ENCODE measurements around the gene CALCB. TPM values are rescaled to one million over a fixed set of nuclear protein-coding genes. Genes with fewer than 3 reads are reported as not detected.
A peak's percentile ranks its signal among the peaks of the same experiment; 100 is the strongest.
"Not testable (repeated sequence)": the region's sequence is repeated elsewhere in the genome, so short reads cannot be mapped to it uniquely, and the experiment has no call there.

The CALCB gene, protein sequence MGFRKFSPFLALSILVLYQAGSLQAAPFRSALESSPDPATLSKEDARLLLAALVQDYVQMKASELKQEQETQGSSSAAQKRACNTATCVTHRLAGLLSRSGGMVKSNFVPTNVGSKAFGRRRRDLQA
- total RNA-seq = under 1 TPM in 2 of 4 donors, not detected in 2; 0.42 to 0.90 TPM

DNA sequence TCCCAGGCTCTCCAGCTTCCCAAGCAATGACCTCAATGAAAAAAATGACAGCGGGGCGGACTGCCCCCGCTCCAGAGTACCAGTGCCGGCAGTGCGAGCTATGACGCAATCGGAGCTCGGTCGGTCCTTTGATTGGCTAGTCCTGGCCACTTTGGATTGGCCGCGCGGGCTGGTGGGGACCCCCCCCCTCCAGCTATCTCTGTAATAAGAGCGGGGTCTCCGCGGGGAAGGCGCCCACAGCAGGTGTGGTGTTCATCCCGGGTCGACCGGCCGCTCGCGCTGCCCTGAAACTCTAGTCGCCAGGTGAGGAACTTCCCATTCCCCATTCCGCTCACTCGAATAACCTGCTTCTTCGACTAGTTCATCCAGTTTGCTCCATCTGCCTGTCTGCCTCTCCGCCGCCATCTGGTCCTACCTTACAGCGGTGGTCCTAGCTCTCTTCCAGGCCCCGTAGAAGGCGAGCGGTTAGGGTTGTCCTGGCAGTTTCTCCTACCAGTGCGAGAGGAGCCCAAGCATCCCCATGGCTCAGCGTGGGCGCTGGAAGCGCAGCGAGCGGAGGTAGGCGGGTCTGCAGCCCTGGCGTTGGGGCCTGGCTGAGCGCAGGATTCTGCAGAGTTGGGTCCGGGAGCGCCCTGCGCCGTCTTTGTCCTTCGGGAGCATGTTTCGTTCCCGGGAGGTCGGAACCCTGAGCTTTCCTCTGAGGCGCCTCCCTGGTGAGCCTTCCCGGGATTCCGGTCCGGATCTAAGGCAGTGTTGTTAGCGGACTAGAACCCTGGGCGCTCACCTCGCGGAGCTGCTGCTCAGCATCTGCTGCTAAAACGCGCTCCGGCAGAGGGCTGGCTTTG is at the start of gene CALCB:
CALCB (plus strand) TSS at position 233 of the 845 bp plus-strand sequence. CDS start 1,126 bp downstream, outside the sequence.
- peaks cover 0 to 35% of the 10 kb centered on the region in 2 donors for H3K27me3 ChIP-seq
- H3K9me3 ChIP-seq = peaks cover 0 to 10% (median 0%) of the 10 kb centered on the region in 4 donors
- H3K4me1 ChIP-seq = peaks cover 0 to 21% (median 15%) of the 10 kb centered on the region in 4 donors
- 1 to 3% methylated on average over 35 to 39 of the region's 60 CpGs for WGBS, 2 donors
- H3K4me3 ChIP-seq = peak within 1 kb of the TSS in 3 of 4 donors; percentile 22 to 41 (median 31)
- no peak within 1 kb of the TSS for H3K27ac ChIP-seq
- H3K36me3 ChIP-seq = no peaks in the 10 kb centered on the region
- DNase-seq (ENCODE audit: low spot score in 2 of 2) = no peak
- no peak for TF ChIP-seq POLR2A (IDR thresholded peaks at IDR 0.05)
- TF ChIP-seq, protein P1, sequence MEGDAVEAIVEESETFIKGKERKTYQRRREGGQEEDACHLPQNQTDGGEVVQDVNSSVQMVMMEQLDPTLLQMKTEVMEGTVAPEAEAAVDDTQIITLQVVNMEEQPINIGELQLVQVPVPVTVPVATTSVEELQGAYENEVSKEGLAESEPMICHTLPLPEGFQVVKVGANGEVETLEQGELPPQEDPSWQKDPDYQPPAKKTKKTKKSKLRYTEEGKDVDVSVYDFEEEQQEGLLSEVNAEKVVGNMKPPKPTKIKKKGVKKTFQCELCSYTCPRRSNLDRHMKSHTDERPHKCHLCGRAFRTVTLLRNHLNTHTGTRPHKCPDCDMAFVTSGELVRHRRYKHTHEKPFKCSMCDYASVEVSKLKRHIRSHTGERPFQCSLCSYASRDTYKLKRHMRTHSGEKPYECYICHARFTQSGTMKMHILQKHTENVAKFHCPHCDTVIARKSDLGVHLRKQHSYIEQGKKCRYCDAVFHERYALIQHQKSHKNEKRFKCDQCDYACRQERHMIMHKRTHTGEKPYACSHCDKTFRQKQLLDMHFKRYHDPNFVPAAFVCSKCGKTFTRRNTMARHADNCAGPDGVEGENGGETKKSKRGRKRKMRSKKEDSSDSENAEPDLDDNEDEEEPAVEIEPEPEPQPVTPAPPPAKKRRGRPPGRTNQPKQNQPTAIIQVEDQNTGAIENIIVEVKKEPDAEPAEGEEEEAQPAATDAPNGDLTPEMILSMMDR (IDR thresholded peaks at IDR 0.05) = no peak
- no peak for TF ChIP-seq EP300 (IDR thresholded peaks at IDR 0.05)

DNA sequence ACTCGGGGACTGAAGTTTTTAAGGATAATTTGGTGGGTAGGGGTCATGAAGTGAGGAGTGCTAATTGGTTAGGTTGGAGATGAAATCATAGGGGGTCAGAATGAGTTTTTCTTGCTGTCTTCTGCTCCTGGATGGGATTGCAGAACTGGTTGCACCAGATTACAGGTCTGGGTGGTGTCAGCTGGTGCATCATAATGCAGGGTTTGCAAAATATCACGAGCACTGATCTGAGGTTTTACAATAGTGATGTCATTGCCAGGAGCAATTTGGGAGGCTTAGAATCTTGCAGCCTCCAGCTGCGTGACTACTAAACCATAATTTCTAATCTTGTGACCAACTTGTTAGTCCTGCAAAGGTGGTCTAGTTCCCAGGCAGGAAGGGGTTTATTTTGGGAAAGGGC is 46.4 kb upstream of the CALCB start:
- no peak for DNase-seq (ENCODE audit: low spot score in 2 of 2)
- 51 to 67% methylated on average over 3 of the region's 3 CpGs for WGBS, 2 donors
- TF ChIP-seq EP300 (IDR thresholded peaks at IDR 0.05) = no peak
- TF ChIP-seq, protein P1 (IDR thresholded peaks at IDR 0.05) = no peak
- no peak for TF ChIP-seq POLR2A (IDR thresholded peaks at IDR 0.05)
- no peaks in the 10 kb centered on the region for H3K36me3 ChIP-seq
- no peaks in the 10 kb centered on the region for H3K9me3 ChIP-seq
- H3K4me1 ChIP-seq = no peaks in the 10 kb centered on the region
- no peak overlapping the region for H3K4me3 ChIP-seq
- no peaks in the 10 kb centered on the region for H3K27me3 ChIP-seq
- H3K27ac ChIP-seq = no peak overlapping the region

DNA sequence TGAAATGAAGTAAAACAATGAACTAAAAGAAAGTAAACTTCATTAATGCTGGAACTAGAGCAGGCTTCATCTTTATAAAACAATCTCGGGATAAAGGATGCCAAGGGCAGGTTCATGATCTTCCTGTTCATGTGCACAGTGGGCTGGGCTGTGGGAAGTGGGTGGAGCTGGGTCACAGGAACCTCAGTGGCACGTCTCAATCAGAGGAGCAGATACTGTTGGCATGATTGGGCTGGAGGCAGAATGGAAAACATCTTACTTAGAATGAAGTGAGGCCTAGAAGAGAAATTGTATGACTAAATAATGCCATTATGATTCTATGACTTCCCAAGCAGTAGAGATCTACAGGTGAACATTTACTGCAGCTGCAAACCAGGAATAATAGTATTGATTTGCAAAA is 45.4 kb upstream of the CALCB start:
- Histone ChIP-seq H3K36me3 (no peaks in the 10 kb centered on the region), H3K4me3 (no peak overlapping the region), H3K27me3 (no peaks in the 10 kb centered on the region), H3K9me3 (no peaks in the 10 kb centered on the region), H3K4me1 (no peaks in the 10 kb centered on the region), H3K27ac (no peak overlapping the region)
- TF ChIP-seq EP300 (IDR thresholded peaks at IDR 0.05) = no peak
- TF ChIP-seq, protein P1 (IDR thresholded peaks at IDR 0.05) = no peak
- TF ChIP-seq POLR2A (IDR thresholded peaks at IDR 0.05) = no peak
- DNase-seq (ENCODE audit: low spot score in 2 of 2) = no peak
- WGBS, 2 donors = 43 to 46% methylated on average over 2 of the region's 2 CpGs

DNA sequence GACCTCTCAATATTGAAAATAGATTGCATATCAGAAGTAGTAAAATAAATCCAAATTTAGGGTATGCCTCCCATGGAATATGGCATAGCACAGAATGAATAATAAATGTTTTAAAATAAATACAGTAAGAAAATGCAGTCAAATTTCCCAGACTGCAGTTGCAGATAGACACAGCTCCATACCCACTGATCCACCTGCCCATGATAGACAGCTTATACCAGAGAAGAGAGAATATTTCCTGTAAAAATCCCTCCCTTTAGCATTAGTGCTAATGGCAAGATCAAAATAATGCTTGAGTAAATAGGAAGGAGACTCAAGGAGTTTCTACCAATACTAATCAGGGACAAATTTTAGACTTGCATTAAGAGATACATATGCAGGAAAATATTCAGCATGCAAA is 45.0 kb upstream of the CALCB start:
- H3K4me3 ChIP-seq = no peak overlapping the region
- DNase-seq (ENCODE audit: low spot score in 2 of 2) = no peak
- H3K27me3 ChIP-seq = no peaks in the 10 kb centered on the region
- no peaks in the 10 kb centered on the region for H3K9me3 ChIP-seq
- H3K36me3 ChIP-seq = no peaks in the 10 kb centered on the region
- H3K27ac ChIP-seq = no peak overlapping the region
- TF ChIP-seq EP300 (IDR thresholded peaks at IDR 0.05) = no peak
- TF ChIP-seq, protein P1 (IDR thresholded peaks at IDR 0.05) = no peak
- no peak for TF ChIP-seq POLR2A (IDR thresholded peaks at IDR 0.05)
- no peaks in the 10 kb centered on the region for H3K4me1 ChIP-seq

DNA sequence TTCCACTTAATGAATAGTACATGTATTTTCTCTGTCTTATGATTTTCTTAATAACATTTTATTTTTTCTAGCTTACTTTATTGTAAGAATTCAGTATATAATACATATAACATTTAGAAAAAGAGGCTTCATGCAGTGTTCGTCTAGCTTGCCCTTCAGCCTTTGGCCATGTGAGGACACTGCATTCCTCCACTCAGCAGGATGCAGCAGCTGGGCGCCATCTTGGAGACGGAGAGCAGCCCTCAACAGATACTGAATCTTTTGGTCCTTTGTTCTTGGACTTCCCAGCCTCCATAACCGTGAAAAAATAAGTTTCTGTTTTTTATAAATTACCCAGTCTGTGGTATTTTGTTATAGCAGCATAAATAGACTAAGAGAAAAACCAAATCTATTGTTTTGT is 41.4 kb upstream of the CALCB start:
- not testable (repeated sequence) for H3K27me3 ChIP-seq; H3K4me3 ChIP-seq; DNase-seq (ENCODE audit: low spot score in 2 of 2); H3K4me1 ChIP-seq; H3K9me3 ChIP-seq; H3K27ac ChIP-seq; H3K36me3 ChIP-seq
- WGBS, 2 donors = 71 to 79% methylated on average over 4 of the region's 4 CpGs

All from tibial nerve (tissue), 4 donors.